WTC11 (cell line): Measurements from ENCODE around the gene CPT1A. TPM values are rescaled to one million over a fixed set of nuclear protein-coding genes. Genes with fewer than 3 reads are reported as not detected.

Source experiments
- ATAC-seq: fragments of 200-7000 bp; cut with Tn5 transposase; 2 replicates; pipeline ENCODE4 v1.10.0; 2021; ENCODE audit warnings: mild to moderate bottlenecking, moderate library complexity
- CTCF ChIA-PET: fragments of 300-600 bp; sonication (Branson Sonifier 250); formaldehyde crosslinking; loops from one replicate; lab custom pipeline; 2021; ENCODE audit warnings: antibody characterized with exemption; lab: Charles Lee
- POLR2A ChIA-PET: fragments of 350-600 bp; sonication (Branson Sonifier 250); formaldehyde crosslinking; loops from one replicate; lab custom pipeline; 2021; ENCODE audit warnings: antibody characterized with exemption; lab: Charles Lee
- DNase-seq: peaks from one replicate; pipeline ENCODE4 v3.0.0; 2021; ENCODE audit warnings: low spot score
- H3K27ac Mint-ChIP-seq: 2 replicates; pipeline ENCODE4 v1.8.0; 2021; ENCODE audit warnings: mixed read lengths
- H3K27me3 Mint-ChIP-seq: 2 replicates; pipeline ENCODE4 v1.8.0; 2021; ENCODE audit warnings: low read depth, mild to moderate bottlenecking, moderate library complexity, mixed read lengths
- H3K36me3 Mint-ChIP-seq: 2 replicates; pipeline ENCODE4 v1.8.0; 2021; ENCODE audit warnings: mixed read lengths
- H3K4me1 Mint-ChIP-seq: 2 replicates; pipeline ENCODE4 v1.8.0; 2022; ENCODE audit warnings: mixed read lengths
- H3K4me3 Mint-ChIP-seq: 2 replicates; pipeline ENCODE4 v1.8.0; 2021; ENCODE audit warnings: mild to moderate bottlenecking, moderate library complexity, mixed read lengths
- H3K9me3 Mint-ChIP-seq: 2 replicates; pipeline ENCODE4 v1.8.0; 2021; ENCODE audit warnings: mixed read lengths
- FOXP1 ChIP-seq: sonication (generic); formaldehyde crosslinking; IDR thresholded peaks from 2 replicates; pipeline ENCODE4 v1.8.0; 2022; ENCODE audit warnings: missing genetic modification reagents, mild to moderate bottlenecking, moderate library complexity, borderline replicate concordance
- IRF2 ChIP-seq: sonication (generic); formaldehyde crosslinking; IDR thresholded peaks from 2 replicates; pipeline ENCODE4 v1.8.0; 2022; ENCODE audit warnings: low read depth, missing genetic modification reagents, borderline replicate concordance
- NR3C1 ChIP-seq: sonication (generic); formaldehyde crosslinking; conservative IDR thresholded peaks from 2 replicates; pipeline ENCODE4 v1.8.1; 2023; ENCODE audit warnings: low read depth, mild to moderate bottlenecking, missing genetic modification reagents
- SMAD4 ChIP-seq: sonication (generic); formaldehyde crosslinking; IDR thresholded peaks from 2 replicates; pipeline ENCODE4 v1.8.0; 2022; ENCODE audit warnings: mild to moderate bottlenecking, missing genetic modification reagents
- SOX15 ChIP-seq: fragments of 250-450 bp; sonication (Bioruptor Pico); IDR thresholded peaks from 2 replicates; pipeline ENCODE4 v1.9.0; 2021; ENCODE audit warnings: mild to moderate bottlenecking
- TEAD1 ChIP-seq: sonication (generic); formaldehyde crosslinking; IDR thresholded peaks from 2 replicates; pipeline ENCODE4 v1.8.0; 2022; ENCODE audit warnings: mild to moderate bottlenecking, missing genetic modification reagents
- TP53 ChIP-seq: sonication (generic); formaldehyde crosslinking; IDR thresholded peaks from 2 replicates; pipeline ENCODE4 v1.8.1; 2023; ENCODE audit warnings: mild to moderate bottlenecking, missing genetic modification reagents
- ZBTB21 ChIP-seq: sonication (generic); formaldehyde crosslinking; IDR thresholded peaks from 2 replicates; pipeline ENCODE4 v1.8.1; 2023; ENCODE audit warnings: mild to moderate bottlenecking, missing genetic modification reagents, borderline replicate concordance
- total RNA-seq: library from RNA; stranded (reverse); gene quantifications from 3 replicates; pipeline ENCODE4 v1.2.3, GENCODE V29; 2021
- TF ChIP-seq, protein P1 (sequence below): sonication (generic); formaldehyde crosslinking; IDR thresholded peaks from 2 replicates; pipeline ENCODE4 v1.8.1; 2023; ENCODE audit warnings: mild to moderate bottlenecking, missing genetic modification reagents, moderate library complexity
- TF ChIP-seq, protein P2 (sequence below): sonication (generic); formaldehyde crosslinking; IDR thresholded peaks from 2 replicates; pipeline ENCODE4 v1.8.0; 2022; ENCODE audit warnings: mild to moderate bottlenecking, missing genetic modification reagents
- TF ChIP-seq, protein P3 (sequence below): sonication (generic); formaldehyde crosslinking; IDR thresholded peaks from 2 replicates; pipeline ENCODE4 v1.8.0; 2022; ENCODE audit warnings: mild to moderate bottlenecking, missing genetic modification reagents
- TF ChIP-seq, protein P4 (sequence below): sonication (generic); formaldehyde crosslinking; IDR thresholded peaks from 2 replicates; pipeline ENCODE4 v1.8.1; 2023; ENCODE audit warnings: mild to moderate bottlenecking, moderate library complexity, missing genetic modification reagents
- TF ChIP-seq, protein P5 (sequence below): sonication (generic); formaldehyde crosslinking; IDR thresholded peaks from 2 replicates; pipeline ENCODE4 v1.8.1; 2022; ENCODE audit warnings: mild to moderate bottlenecking, moderate library complexity, missing genetic modification reagents
- TF ChIP-seq, protein P6 (sequence below): sonication (generic); formaldehyde crosslinking; IDR thresholded peaks from 2 replicates; pipeline ENCODE4 v1.8.0; 2022; ENCODE audit warnings: mild to moderate bottlenecking, missing genetic modification reagents
- TF ChIP-seq, protein P7 (sequence below): fragments of 200-600 bp; IDR thresholded peaks from 2 replicates; pipeline ENCODE4 v1.8.0; 2022; ENCODE audit warnings: antibody characterized with exemption
- TF ChIP-seq, protein P8 (sequence below): sonication (generic); formaldehyde crosslinking; conservative IDR thresholded peaks from 2 replicates; pipeline ENCODE4 v1.8.1; 2023; ENCODE audit warnings: mild to moderate bottlenecking, low read depth, missing genetic modification reagents, moderate library complexity
- TF ChIP-seq, protein P9 (sequence below): sonication (generic); formaldehyde crosslinking; IDR thresholded peaks from 2 replicates; pipeline ENCODE4 v1.8.1; 2022; ENCODE audit warnings: missing genetic modification reagents, borderline replicate concordance

The CPT1A gene
- total RNA-seq, 1 experiment from 2014 or later: 28.1 TPM

DNA sequence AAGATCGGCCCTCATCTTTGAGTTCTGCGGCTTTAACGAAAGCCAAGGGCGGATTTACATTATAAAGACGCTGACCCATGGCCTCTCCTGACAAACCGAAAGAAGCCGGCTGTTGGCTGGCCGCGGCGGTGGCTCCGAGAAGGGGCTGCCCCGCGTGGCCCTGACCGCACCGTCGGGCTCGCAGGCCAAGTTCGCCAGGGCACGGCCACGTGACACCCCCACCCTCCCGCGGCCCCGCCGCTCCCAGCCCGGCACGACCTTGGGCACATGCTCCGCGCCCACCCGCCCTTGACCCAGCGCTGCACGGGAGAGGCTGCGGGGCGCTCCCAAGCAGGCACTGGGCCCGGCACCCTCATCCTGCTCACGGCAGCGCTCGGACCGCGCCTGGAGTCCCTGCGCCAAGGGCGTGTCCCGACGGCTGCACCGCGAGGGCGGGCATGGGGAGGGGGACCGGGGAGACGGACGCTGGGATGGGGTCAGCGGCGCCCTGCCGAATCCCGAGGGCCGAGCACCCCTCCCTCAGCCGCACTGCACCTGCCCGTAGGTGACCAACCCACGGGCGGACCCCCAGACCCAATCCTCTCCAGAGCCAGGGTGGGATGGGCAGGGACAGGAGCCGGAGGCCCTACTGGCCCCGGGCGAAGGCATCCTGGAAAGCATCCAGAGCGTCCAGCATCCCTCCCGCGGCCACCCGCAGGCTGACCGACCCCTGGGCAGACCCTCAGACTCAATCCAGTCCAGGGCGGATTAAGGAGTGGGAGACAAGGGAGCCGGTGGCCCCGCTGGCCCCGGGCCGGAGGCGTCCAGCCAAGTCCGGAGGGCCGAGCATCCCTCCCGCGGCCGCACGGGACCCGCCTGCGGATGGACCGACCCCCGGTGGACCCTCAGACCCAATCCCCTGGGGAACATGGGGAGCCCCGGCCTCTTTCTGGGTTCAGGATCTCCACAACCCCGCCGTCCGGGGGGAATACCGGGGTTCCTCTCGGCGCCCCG is 759 bp downstream of the CPT1A start:
- Mint-ChIP-seq H3K36me3 (no peaks in the 10 kb centered on the region), H3K9me3 (no peaks in the 10 kb centered on the region), H3K27me3 (peaks cover 63% of the 10 kb centered on the region), H3K4me3 (peak overlapping the region; percentile 75)
- peak; percentile 53 for DNase-seq
- ATAC-seq: peak; percentile 6; the same call in 1 of the 2 replicates
- TF ChIP-seq, protein P1, sequence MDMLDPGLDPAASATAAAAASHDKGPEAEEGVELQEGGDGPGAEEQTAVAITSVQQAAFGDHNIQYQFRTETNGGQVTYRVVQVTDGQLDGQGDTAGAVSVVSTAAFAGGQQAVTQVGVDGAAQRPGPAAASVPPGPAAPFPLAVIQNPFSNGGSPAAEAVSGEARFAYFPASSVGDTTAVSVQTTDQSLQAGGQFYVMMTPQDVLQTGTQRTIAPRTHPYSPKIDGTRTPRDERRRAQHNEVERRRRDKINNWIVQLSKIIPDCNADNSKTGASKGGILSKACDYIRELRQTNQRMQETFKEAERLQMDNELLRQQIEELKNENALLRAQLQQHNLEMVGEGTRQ (CRISPR knock-in tag): peak; percentile 83
- TF ChIP-seq, protein P2, sequence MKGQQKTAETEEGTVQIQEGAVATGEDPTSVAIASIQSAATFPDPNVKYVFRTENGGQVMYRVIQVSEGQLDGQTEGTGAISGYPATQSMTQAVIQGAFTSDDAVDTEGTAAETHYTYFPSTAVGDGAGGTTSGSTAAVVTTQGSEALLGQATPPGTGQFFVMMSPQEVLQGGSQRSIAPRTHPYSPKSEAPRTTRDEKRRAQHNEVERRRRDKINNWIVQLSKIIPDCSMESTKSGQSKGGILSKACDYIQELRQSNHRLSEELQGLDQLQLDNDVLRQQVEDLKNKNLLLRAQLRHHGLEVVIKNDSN (CRISPR knock-in tag): peak; percentile 70
- TF ChIP-seq TP53 (CRISPR knock-in tag) (no peak), ZBTB21 (CRISPR knock-in tag) (0 out of 2 replicates have a peak, but pooled peaks have one; percentile 37), FOXP1 (CRISPR knock-in tag) (peak; percentile 48; the same call in 1 of the 2 replicates), NR3C1 (no peak; the same call in 1 of the 2 replicates), IRF2 (CRISPR knock-in tag) (no peak)
- TF ChIP-seq, protein P3, sequence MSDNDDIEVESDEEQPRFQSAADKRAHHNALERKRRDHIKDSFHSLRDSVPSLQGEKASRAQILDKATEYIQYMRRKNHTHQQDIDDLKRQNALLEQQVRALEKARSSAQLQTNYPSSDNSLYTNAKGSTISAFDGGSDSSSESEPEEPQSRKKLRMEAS: peak; percentile 40; the same call in 1 of the 2 replicates
- TF ChIP-seq, protein P4, sequence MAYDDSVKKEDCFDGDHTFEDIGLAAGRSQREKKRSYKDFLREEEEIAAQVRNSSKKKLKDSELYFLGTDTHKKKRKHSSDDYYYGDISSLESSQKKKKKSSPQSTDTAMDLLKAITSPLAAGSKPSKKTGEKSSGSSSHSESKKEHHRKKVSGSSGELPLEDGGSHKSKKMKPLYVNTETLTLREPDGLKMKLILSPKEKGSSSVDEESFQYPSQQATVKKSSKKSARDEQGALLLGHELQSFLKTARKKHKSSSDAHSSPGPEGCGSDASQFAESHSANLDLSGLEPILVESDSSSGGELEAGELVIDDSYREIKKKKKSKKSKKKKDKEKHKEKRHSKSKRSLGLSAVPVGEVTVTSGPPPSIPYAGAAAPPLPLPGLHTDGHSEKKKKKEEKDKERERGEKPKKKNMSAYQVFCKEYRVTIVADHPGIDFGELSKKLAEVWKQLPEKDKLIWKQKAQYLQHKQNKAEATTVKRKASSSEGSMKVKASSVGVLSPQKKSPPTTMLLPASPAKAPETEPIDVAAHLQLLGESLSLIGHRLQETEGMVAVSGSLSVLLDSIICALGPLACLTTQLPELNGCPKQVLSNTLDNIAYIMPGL (CRISPR knock-in tag): peak; percentile 47; the same call in 1 of the 2 replicates
- TF ChIP-seq, all 79 proteins: peak for 6
- Mint-ChIP-seq H3K4me1 (peaks cover 43% of the 10 kb centered on the region), H3K27ac (peak overlapping the region; percentile 68)
- ChIA-PET POLR2A (no interaction called here), CTCF (no interaction called here)

DNA sequence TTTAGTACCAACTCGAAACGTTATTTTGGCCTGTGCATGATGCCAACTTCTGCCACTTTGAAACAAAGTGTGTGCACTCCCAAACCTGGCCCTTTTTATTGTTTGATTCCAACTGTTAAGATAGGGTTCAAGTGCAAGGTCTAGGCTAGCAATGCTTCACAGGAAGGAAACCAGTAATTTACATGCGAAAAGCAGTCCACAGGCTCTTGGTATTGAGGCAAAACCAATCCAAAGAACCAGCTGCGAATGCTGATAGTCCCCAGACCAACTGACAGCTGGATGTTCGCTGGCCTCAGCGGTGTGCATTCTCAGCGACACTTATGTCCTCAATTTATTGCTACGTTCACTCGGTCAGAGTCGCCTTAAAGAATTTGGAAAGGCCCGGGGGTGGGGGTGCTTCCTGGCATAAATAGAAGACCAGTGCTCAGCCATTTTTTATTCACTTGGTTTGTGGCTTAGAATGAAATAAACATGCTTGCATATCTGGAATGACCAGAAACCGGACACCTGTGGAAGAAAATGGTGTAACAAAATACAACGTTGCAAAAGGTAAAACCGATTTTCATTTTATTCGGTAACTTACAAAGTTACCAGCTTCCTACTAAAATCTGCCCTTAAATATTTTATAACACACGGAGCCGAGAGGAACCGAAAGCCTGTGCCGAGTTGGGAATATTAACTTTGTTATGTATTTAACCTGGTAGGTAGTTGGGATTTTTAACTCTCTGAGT is 1.6 kb downstream of the CPT1A start:
- POLR2A ChIA-PET: interaction anchor here (0.6 kb wide), 1 partner anchor 14 kb away, joined by 6 read pairs; no protein-coding TSS in a partner anchor
- CTCF ChIA-PET: interaction anchor here (0.9 to 1.6 kb wide), 5 partner anchors 14 to 207 kb away, joined by 3 to 4 read pairs (median 3); no protein-coding TSS in a partner anchor
- H3K36me3 Mint-ChIP-seq: no peaks in the 10 kb centered on the region
- H3K27ac Mint-ChIP-seq: peak overlapping the region; percentile 84
- H3K27me3 Mint-ChIP-seq: peaks cover 55% of the 10 kb centered on the region
- no peaks in the 10 kb centered on the region for H3K9me3 Mint-ChIP-seq
- peak; percentile 7 for ATAC-seq
- no peak for DNase-seq
- peak overlapping the region; percentile 75 for H3K4me3 Mint-ChIP-seq
- peaks cover 48% of the 10 kb centered on the region for H3K4me1 Mint-ChIP-seq
- TF ChIP-seq, protein P5, sequence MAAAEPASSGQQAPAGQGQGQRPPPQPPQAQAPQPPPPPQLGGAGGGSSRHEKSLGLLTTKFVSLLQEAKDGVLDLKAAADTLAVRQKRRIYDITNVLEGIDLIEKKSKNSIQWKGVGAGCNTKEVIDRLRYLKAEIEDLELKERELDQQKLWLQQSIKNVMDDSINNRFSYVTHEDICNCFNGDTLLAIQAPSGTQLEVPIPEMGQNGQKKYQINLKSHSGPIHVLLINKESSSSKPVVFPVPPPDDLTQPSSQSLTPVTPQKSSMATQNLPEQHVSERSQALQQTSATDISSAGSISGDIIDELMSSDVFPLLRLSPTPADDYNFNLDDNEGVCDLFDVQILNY (CRISPR knock-in tag): no peak
- TF ChIP-seq, protein P6, sequence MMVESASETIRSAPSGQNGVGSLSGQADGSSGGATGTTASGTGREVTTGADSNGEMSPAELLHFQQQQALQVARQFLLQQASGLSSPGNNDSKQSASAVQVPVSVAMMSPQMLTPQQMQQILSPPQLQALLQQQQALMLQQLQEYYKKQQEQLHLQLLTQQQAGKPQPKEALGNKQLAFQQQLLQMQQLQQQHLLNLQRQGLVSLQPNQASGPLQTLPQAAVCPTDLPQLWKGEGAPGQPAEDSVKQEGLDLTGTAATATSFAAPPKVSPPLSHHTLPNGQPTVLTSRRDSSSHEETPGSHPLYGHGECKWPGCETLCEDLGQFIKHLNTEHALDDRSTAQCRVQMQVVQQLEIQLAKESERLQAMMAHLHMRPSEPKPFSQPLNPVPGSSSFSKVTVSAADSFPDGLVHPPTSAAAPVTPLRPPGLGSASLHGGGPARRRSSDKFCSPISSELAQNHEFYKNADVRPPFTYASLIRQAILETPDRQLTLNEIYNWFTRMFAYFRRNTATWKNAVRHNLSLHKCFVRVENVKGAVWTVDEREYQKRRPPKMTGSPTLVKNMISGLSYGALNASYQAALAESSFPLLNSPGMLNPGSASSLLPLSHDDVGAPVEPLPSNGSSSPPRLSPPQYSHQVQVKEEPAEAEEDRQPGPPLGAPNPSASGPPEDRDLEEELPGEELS (CRISPR knock-in tag): no peak
- TF ChIP-seq SOX15 (CRISPR knock-in tag) (no peak), SMAD4 (CRISPR knock-in tag) (no peak), TEAD1 (peak; percentile 76; the same call in 1 of the 2 replicates)
- TF ChIP-seq, protein P7, sequence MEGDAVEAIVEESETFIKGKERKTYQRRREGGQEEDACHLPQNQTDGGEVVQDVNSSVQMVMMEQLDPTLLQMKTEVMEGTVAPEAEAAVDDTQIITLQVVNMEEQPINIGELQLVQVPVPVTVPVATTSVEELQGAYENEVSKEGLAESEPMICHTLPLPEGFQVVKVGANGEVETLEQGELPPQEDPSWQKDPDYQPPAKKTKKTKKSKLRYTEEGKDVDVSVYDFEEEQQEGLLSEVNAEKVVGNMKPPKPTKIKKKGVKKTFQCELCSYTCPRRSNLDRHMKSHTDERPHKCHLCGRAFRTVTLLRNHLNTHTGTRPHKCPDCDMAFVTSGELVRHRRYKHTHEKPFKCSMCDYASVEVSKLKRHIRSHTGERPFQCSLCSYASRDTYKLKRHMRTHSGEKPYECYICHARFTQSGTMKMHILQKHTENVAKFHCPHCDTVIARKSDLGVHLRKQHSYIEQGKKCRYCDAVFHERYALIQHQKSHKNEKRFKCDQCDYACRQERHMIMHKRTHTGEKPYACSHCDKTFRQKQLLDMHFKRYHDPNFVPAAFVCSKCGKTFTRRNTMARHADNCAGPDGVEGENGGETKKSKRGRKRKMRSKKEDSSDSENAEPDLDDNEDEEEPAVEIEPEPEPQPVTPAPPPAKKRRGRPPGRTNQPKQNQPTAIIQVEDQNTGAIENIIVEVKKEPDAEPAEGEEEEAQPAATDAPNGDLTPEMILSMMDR: no peak
- TF ChIP-seq, protein P8, sequence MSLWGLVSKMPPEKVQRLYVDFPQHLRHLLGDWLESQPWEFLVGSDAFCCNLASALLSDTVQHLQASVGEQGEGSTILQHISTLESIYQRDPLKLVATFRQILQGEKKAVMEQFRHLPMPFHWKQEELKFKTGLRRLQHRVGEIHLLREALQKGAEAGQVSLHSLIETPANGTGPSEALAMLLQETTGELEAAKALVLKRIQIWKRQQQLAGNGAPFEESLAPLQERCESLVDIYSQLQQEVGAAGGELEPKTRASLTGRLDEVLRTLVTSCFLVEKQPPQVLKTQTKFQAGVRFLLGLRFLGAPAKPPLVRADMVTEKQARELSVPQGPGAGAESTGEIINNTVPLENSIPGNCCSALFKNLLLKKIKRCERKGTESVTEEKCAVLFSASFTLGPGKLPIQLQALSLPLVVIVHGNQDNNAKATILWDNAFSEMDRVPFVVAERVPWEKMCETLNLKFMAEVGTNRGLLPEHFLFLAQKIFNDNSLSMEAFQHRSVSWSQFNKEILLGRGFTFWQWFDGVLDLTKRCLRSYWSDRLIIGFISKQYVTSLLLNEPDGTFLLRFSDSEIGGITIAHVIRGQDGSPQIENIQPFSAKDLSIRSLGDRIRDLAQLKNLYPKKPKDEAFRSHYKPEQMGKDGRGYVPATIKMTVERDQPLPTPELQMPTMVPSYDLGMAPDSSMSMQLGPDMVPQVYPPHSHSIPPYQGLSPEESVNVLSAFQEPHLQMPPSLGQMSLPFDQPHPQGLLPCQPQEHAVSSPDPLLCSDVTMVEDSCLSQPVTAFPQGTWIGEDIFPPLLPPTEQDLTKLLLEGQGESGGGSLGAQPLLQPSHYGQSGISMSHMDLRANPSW: no peak
- TF ChIP-seq, protein P9, sequence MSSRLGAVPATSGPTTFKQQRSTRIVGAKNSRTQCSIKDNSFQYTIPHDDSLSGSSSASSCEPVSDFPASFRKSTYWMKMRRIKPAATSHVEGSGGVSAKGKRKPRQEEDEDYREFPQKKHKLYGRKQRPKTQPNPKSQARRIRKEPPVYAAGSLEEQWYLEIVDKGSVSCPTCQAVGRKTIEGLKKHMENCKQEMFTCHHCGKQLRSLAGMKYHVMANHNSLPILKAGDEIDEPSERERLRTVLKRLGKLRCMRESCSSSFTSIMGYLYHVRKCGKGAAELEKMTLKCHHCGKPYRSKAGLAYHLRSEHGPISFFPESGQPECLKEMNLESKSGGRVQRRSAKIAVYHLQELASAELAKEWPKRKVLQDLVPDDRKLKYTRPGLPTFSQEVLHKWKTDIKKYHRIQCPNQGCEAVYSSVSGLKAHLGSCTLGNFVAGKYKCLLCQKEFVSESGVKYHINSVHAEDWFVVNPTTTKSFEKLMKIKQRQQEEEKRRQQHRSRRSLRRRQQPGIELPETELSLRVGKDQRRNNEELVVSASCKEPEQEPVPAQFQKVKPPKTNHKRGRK (CRISPR knock-in tag): no peak
